Body of pancreas (tissue), 4 donors: ENCODE measurements around the gene ATP6V1F.

Experiments used
- POLR2A ChIP-seq, 3 donors: fragments of 450-650 bp; IDR thresholded peaks; one replicate each; pipeline ENCODE4 v1.6.1; 2016; ENCODE audit warnings: antibody characterized with exemption in 3 of 3, mild to moderate bottlenecking in 2 of 3
- TF ChIP-seq, protein P1 (sequence below), 7 experiments: fragments of 450-650 bp in 4 of 7; fragments of 200-600 bp in 3 of 7; sonication (generic) in 3 of 7; IDR thresholded peaks; one replicate each; pipeline ENCODE4 v1.5.1; 2016 to 2019; ENCODE audit warnings: antibody characterized with exemption in 7 of 7

DNA sequence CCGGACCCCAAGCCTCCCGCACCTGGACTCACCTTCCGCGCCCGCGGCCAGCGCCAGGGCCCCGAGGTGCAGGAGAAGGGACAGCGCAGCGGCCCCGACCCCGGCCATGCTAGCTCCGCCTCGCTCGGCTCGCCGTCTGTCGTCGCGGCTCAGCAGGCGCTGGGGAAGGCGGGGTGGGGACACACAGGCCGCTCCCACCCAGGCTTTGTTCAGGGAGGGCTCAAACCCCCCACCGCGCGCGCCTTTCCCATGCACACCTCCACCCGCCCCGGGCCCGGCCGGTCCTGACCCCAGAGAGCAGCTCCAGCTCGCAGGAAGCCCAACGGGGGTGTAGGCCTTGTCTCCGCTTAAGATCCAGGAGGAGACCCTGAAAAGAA lies 47.9 kb downstream of the ATP6V1F start, which contains the start of gene KCP:
- TF ChIP-seq, protein P1, sequence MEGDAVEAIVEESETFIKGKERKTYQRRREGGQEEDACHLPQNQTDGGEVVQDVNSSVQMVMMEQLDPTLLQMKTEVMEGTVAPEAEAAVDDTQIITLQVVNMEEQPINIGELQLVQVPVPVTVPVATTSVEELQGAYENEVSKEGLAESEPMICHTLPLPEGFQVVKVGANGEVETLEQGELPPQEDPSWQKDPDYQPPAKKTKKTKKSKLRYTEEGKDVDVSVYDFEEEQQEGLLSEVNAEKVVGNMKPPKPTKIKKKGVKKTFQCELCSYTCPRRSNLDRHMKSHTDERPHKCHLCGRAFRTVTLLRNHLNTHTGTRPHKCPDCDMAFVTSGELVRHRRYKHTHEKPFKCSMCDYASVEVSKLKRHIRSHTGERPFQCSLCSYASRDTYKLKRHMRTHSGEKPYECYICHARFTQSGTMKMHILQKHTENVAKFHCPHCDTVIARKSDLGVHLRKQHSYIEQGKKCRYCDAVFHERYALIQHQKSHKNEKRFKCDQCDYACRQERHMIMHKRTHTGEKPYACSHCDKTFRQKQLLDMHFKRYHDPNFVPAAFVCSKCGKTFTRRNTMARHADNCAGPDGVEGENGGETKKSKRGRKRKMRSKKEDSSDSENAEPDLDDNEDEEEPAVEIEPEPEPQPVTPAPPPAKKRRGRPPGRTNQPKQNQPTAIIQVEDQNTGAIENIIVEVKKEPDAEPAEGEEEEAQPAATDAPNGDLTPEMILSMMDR (IDR thresholded peaks at IDR 0.05): no peak
- no peak for TF ChIP-seq POLR2A (IDR thresholded peaks at IDR 0.05)
